GM19468 (cell line): ENCODE data around the gene TMEM74B.
"Not testable (repeated sequence)": the region's sequence is repeated elsewhere in the genome, so short reads cannot be mapped to it uniquely, and the experiment has no call there.

ENCODE experiments used
- ATAC-seq: cut with Tn5 transposase; IDR thresholded peaks from one replicate; pipeline ENCODE4 v1.9.1; 2021; ENCODE audit warnings: mild to moderate bottlenecking, moderate library complexity, moderate number of reproducible peaks; ENCODE audit not compliant: unreplicated experiment; ENCODE audit errors: extremely low read depth

Gene TMEM74B

GRCh38 chr20:1184638-1185315 lies at the start of gene TMEM74B:
Gene TMEM74B, minus strand, starts transcription at chr20:1184981. Its CDS starts 1,180 bp downstream, at chr20:1183801.
- ATAC-seq = no peak

GRCh38 chr20:1232286-1233111 lies 47.7 kb upstream of the TMEM74B start:
- no peak for ATAC-seq

GRCh38 chr20:1229541-1229940 lies 44.8 kb upstream of the TMEM74B start:
- ATAC-seq = no peak

- no peak for ATAC-seq
Observed at GRCh38 chr20:1225783-1226654, 41.2 kb upstream of the TMEM74B start, which contains the start of gene RAD21L1. Gene RAD21L1, plus strand, starts transcription at chr20:1226044. Its CDS starts 2,410 bp downstream, at chr20:1228454.

GRCh38 chr20:1225263-1225782 lies 40.5 kb upstream of the TMEM74B start:
- ATAC-seq = no peak

GRCh38 chr20:1224205-1224890 lies 39.6 kb upstream of the TMEM74B start:
- ATAC-seq = no peak

GRCh38 chr20:1222750-1223149 lies 38.0 kb upstream of the TMEM74B start:
- ATAC-seq = not testable (repeated sequence)

GRCh38 chr20:1216527-1217427 lies 32.0 kb upstream of the TMEM74B start:
- ATAC-seq = not testable (repeated sequence)

GRCh38 chr20:1215386-1216170 lies 30.8 kb upstream of the TMEM74B start:
- ATAC-seq = no peak

GRCh38 chr20:1214838-1215261 lies 30.1 kb upstream of the TMEM74B start:
- no peak for ATAC-seq

GRCh38 chr20:1212607-1213396 lies 28.0 kb upstream of the TMEM74B start:
- peak; percentile 58 for ATAC-seq

- no peak for ATAC-seq
Observed at GRCh38 chr20:1212023-1212422, 27.2 kb upstream of the TMEM74B start.

- ATAC-seq = no peak
Observed at GRCh38 chr20:1210501-1210900, 25.7 kb upstream of the TMEM74B start.

- ATAC-seq = no peak
Observed at GRCh38 chr20:1209447-1210387, 24.9 kb upstream of the TMEM74B start.

- ATAC-seq = no peak
Observed at GRCh38 chr20:1207293-1207878, 22.6 kb upstream of the TMEM74B start.
